Measurements from ENCODE around the gene TNS3.
A peak's percentile ranks its signal among the peaks of the same experiment; 100 is the strongest.

Gene TNS3

DNA sequence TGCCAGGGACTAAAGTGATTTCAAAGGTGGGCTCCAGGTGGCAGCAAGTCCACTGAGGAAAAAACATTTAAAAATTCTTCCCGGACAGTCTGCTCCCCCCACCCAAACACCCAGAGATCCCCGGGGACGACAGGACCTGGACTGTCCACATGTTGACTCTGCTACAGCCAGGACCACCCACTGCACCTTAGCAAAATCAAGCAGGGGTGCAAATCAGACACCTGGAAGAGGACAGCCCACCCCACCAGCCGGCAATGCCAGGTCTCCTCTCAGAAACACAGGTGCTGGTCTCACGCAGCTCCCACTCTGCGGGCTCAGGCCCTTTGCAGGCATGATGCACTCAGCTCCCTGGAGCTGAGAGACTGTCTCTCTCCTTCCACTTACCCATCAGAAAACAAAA, 251.9 kb downstream of the TNS3 start:
- peaks cover 3% of the 10 kb centered on the region; the same call in 1 of the 2 replicates for H3K36me3 ChIP-seq (ENCODE audit: insufficient read depth, low read length)
- H3K27me3 ChIP-seq (ENCODE audit: insufficient read depth, low read length): no peaks in the 10 kb centered on the region
- H3K79me2 ChIP-seq (ENCODE audit: control insufficient read depth, insufficient read depth, low read length, unreplicated experiment): no peaks in the 10 kb centered on the region
- peaks cover 37% of the 10 kb centered on the region for H3K4me1 ChIP-seq (ENCODE audit: control insufficient read depth, insufficient read depth, low read length, unreplicated experiment)
- H2AFZ ChIP-seq (ENCODE audit: low read length, unreplicated experiment): no peak overlapping the region
- no peak overlapping the region for H3K27ac ChIP-seq (ENCODE audit: low read depth, low read length)
- no peak overlapping the region for H3K4me3 ChIP-seq (ENCODE audit: low read depth, low read length)

DNA sequence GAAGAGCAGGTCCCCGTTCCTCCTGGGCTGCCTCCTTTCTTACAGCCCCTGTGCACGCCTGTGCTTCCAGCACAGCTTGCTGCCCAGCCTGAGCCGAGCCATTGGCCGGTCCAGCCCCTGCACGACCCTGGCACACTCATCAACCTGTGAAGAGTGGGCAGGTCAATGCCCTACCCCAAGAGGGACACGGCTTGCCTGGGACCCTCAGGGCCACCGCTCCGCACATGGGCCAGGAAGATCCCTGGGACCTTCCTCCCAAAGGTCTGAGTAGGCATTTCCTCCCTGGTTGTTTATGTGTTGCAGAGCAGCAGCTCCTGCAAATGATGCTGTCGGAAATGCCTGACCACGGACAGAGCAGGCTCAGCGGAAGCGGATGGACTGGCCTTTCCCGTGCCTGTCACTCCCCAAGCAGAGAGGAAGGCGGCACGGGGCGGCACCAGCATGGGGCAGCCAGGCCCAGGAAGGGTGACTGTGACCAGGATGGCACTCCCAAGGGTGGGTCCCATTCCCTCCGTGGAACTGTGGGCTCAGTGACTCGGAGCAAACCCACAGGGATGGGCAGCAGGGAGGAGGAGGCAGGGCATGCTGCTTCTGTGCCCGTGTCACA, 252.5 kb downstream of the TNS3 start:
- 0 out of 2 replicates have a peak overlapping the region, but pooled peaks have one; percentile 51 for H3K27ac ChIP-seq (ENCODE audit: low read depth, low read length)
- peaks cover 37% of the 10 kb centered on the region for H3K4me1 ChIP-seq (ENCODE audit: control insufficient read depth, insufficient read depth, low read length, unreplicated experiment)
- peaks cover 3% of the 10 kb centered on the region; the same call in 1 of the 2 replicates for H3K36me3 ChIP-seq (ENCODE audit: insufficient read depth, low read length)
- no peaks in the 10 kb centered on the region for H3K27me3 ChIP-seq (ENCODE audit: insufficient read depth, low read length)
- no peak overlapping the region for H2AFZ ChIP-seq (ENCODE audit: low read length, unreplicated experiment)
- H3K4me3 ChIP-seq (ENCODE audit: low read depth, low read length): no peak overlapping the region
- H3K79me2 ChIP-seq (ENCODE audit: control insufficient read depth, insufficient read depth, low read length, unreplicated experiment): no peaks in the 10 kb centered on the region

DNA sequence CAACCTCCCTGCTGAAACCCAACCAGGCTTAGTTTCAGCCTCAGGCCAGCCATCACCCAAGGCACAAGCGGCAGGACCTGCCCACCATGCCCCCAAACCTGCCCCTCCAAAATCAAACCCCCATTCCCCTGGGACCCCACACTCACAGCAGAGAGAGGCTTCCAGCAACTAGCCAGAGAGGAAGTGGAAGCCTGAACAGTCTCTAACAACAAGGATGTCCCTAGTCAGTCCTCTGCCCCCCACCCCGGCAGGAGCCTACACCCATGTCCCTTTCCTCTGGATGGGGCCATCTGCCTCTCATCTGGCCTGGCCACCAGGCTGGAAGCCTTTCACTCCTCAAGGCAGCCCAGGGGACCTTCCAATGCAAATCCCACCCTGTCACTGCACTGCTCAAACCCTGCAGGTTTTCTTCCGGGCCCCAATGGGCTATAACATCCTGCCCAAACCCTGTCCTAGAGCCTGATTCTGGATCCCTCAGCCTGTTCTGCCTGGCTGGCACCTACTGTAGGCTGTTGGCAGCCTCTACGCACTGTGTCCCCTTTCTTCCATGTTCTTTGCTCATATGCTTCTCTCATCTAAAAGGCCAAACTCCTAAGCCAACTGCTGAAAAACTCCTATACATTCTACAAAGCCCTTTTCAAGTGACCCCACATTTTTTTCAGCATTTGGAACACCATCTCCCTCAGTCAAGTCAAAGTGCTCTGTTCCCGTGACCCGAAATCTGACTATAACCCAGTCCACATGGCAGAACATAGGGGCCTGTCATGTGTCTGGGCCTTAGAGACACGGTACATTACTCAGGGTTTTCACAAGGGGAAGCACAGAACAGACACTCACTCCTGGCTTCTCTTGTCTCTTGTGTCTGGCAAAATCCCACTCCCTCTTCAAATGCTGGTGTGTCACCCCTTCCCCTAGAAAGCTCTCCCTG, 253.3 kb downstream of the TNS3 start:
- Histone ChIP-seq H3K27ac (ENCODE audit: low read depth, low read length) (peak overlapping the region; percentile 51), H3K27me3 (ENCODE audit: insufficient read depth, low read length) (no peaks in the 10 kb centered on the region), H2AFZ (ENCODE audit: low read length, unreplicated experiment) (peak overlapping the region; percentile 14), H3K4me3 (ENCODE audit: low read depth, low read length) (peak overlapping the region; percentile 66), H3K36me3 (ENCODE audit: insufficient read depth, low read length) (peaks cover 3% of the 10 kb centered on the region; the same call in 1 of the 2 replicates), H3K4me1 (ENCODE audit: control insufficient read depth, insufficient read depth, low read length, unreplicated experiment) (peaks cover 37% of the 10 kb centered on the region), H3K79me2 (ENCODE audit: control insufficient read depth, insufficient read depth, low read length, unreplicated experiment) (no peaks in the 10 kb centered on the region)

DNA sequence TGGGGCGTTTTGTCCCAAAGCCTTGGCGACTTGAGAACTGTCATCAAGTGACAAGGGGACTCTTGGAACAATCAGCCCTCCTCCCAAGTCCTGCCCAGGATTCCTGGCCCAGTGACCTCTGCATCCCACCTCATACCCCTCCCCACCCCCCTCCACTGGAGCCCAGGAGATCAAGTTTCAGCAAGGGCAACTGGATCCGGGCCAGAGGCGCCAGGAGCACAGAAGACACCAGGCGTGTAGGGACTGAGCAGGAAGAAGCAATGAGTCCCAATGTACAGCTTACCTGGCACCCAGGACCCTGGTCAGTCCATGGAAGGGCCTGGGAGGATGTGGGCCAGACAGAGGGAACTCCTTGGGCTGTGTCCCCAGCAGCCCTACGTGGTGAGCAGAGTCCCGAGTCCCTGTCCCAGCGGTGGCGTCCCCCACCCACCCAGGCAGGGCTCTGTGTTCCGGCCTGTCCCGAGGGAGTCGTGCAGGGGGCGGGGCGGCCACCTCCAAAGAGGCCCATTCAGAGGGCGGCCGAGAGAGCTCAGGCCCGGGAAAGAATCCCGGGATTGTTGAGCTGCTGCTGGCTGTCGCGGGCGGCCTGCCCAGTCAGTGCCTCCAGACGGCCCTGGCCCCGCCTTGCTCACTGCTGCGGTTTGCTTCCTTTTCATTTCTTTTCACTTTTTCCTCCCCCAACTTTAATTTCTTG, 254.1 kb downstream of the TNS3 start:
- peak overlapping the region; percentile 14 for H2AFZ ChIP-seq (ENCODE audit: low read length, unreplicated experiment)
- peaks cover 37% of the 10 kb centered on the region for H3K4me1 ChIP-seq (ENCODE audit: control insufficient read depth, insufficient read depth, low read length, unreplicated experiment)
- H3K79me2 ChIP-seq (ENCODE audit: control insufficient read depth, insufficient read depth, low read length, unreplicated experiment): no peaks in the 10 kb centered on the region
- peaks cover 3% of the 10 kb centered on the region; the same call in 1 of the 2 replicates for H3K36me3 ChIP-seq (ENCODE audit: insufficient read depth, low read length)
- no peaks in the 10 kb centered on the region for H3K27me3 ChIP-seq (ENCODE audit: insufficient read depth, low read length)
- H3K27ac ChIP-seq (ENCODE audit: low read depth, low read length): peak overlapping the region; percentile 51
- H3K4me3 ChIP-seq (ENCODE audit: low read depth, low read length): peak overlapping the region; percentile 66

DNA sequence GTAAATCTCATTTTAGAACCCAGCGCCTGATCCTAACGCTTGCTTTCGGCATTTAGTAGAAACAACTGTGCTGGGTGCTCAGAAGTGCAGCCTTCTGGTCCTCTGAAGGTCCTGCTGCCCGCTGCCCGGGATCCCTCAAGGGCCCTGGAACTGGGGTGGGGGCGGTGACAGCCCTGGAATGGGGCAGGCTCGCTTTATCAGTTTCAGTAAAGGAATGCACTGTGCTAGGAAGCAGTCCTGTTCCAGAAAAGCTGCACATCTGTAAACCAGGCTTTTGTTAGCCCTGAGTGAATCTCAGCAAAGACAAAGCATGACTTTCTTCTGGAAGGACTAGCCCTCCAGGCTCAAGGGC, 254.6 kb downstream of the TNS3 start:
- Histone ChIP-seq H3K36me3 (ENCODE audit: insufficient read depth, low read length) (peaks cover 3% of the 10 kb centered on the region; the same call in 1 of the 2 replicates), H3K79me2 (ENCODE audit: control insufficient read depth, insufficient read depth, low read length, unreplicated experiment) (no peaks in the 10 kb centered on the region), H3K27me3 (ENCODE audit: insufficient read depth, low read length) (no peaks in the 10 kb centered on the region), H3K4me1 (ENCODE audit: control insufficient read depth, insufficient read depth, low read length, unreplicated experiment) (peaks cover 37% of the 10 kb centered on the region), H3K27ac (ENCODE audit: low read depth, low read length) (0 out of 2 replicates have a peak overlapping the region, but pooled peaks have one; percentile 30), H3K4me3 (ENCODE audit: low read depth, low read length) (peak overlapping the region; percentile 47; the same call in 1 of the 2 replicates), H2AFZ (ENCODE audit: low read length, unreplicated experiment) (no peak overlapping the region)

DNA sequence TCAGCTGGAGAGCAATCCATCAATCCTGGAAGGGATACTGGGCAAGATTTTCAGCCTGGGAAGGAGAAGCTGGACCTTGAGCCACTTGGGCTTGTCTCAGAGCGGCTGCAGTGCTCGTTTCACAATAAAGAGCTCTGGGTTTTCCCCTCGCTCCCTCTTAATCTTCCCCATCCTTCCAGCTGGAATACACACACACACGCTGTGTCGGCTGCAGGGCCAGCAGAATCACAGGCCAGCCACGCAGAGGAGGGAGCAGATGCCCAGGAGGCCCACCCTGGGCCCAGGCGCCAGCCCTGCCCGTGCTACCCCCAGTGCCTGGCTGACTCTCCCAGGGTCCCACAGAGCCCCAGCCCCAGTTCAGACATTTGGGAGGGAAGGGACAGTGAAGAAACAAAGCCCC, 255.1 kb downstream of the TNS3 start:
- no peak overlapping the region for H3K4me3 ChIP-seq (ENCODE audit: low read depth, low read length)
- H3K27ac ChIP-seq (ENCODE audit: low read depth, low read length): no peak overlapping the region
- H3K36me3 ChIP-seq (ENCODE audit: insufficient read depth, low read length): peaks cover 3% of the 10 kb centered on the region; the same call in 1 of the 2 replicates

DNA sequence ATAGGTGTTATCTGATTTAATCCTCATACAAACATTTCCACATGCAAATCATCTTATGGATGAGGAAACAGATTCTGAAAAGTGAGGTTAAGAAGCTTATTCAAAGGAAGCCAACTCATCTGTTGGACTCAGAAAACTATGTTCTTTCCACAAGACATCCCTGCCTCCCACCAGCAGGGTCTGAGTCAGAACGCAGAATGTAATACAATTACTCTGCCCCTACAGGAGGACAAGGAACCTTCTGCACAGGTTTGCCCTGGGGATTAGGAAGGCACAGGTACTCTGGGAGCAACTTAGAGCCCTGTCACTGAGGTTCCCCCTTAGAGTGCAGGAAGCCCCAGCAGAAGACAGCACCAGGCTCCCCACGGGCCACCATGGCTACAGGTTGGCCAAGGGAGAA, 255.7 kb downstream of the TNS3 start:
- H3K27ac ChIP-seq (ENCODE audit: low read depth, low read length): peak overlapping the region; percentile 7; the same call in 1 of the 2 replicates
- no peak overlapping the region for H3K4me3 ChIP-seq (ENCODE audit: low read depth, low read length)
- H3K4me1 ChIP-seq (ENCODE audit: control insufficient read depth, insufficient read depth, low read length, unreplicated experiment): peaks cover 37% of the 10 kb centered on the region
- H3K27me3 ChIP-seq (ENCODE audit: insufficient read depth, low read length): no peaks in the 10 kb centered on the region
- H3K79me2 ChIP-seq (ENCODE audit: control insufficient read depth, insufficient read depth, low read length, unreplicated experiment): no peaks in the 10 kb centered on the region
- H2AFZ ChIP-seq (ENCODE audit: low read length, unreplicated experiment): no peak overlapping the region
- H3K36me3 ChIP-seq (ENCODE audit: insufficient read depth, low read length): peaks cover 3% of the 10 kb centered on the region; the same call in 1 of the 2 replicates

More for the DNA sequence above, 255.1 kb downstream of the TNS3 start:
- Histone ChIP-seq H3K79me2 (ENCODE audit: control insufficient read depth, insufficient read depth, low read length, unreplicated experiment) (no peaks in the 10 kb centered on the region), H3K27me3 (ENCODE audit: insufficient read depth, low read length) (no peaks in the 10 kb centered on the region), H3K4me1 (ENCODE audit: control insufficient read depth, insufficient read depth, low read length, unreplicated experiment) (peaks cover 37% of the 10 kb centered on the region), H2AFZ (ENCODE audit: low read length, unreplicated experiment) (no peak overlapping the region)

DNA sequence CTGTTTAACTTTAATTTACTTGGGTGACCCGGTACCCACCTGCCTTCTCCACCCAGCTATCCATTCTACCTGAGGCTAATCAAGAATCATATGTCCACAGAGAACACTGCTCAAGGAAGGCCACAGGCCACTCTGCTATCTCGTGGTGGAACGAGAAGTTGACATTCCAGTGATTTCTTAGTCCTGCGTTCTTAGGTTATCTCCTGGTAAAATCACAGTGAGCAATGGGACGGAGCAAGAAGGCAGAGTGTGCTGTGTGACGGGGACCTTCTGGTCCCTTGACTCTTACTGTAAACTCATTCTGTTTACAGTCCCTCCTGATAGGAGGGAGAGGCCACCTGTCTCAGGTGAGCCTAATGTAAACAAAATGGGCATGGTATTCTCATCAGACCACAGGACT, 256.6 kb downstream of the TNS3 start:
- peaks cover 37% of the 10 kb centered on the region for H3K4me1 ChIP-seq (ENCODE audit: control insufficient read depth, insufficient read depth, low read length, unreplicated experiment)
- no peak overlapping the region for H3K4me3 ChIP-seq (ENCODE audit: low read depth, low read length)
- no peak overlapping the region for H2AFZ ChIP-seq (ENCODE audit: low read length, unreplicated experiment)
- no peak overlapping the region for H3K27ac ChIP-seq (ENCODE audit: low read depth, low read length)
- H3K36me3 ChIP-seq (ENCODE audit: insufficient read depth, low read length): no peaks in the 10 kb centered on the region
- no peaks in the 10 kb centered on the region for H3K27me3 ChIP-seq (ENCODE audit: insufficient read depth, low read length)
- H3K79me2 ChIP-seq (ENCODE audit: control insufficient read depth, insufficient read depth, low read length, unreplicated experiment): no peaks in the 10 kb centered on the region

DNA sequence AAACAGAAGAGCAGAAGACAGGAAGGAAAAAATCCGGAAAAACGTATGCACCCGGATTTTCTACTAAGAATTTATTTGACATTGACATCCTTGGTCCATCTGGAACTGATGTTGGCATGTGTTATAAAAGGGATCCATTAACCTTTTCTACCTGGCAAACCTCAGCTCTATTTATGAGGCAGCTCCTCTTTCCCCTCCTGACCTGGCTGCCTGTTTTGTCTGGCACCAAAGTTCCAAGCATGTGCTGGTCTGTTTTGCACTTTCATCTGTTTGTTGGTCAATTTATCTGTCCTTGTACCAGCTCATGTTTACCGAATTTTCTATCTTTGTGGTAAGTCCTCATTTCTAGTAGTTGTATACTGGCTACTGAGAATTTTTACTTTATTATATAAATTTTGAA, 258.0 kb downstream of the TNS3 start:
- peaks cover 25% of the 10 kb centered on the region for H3K4me1 ChIP-seq (ENCODE audit: control insufficient read depth, insufficient read depth, low read length, unreplicated experiment)
- H2AFZ ChIP-seq (ENCODE audit: low read length, unreplicated experiment): no peak overlapping the region
- 0 out of 2 replicates have a peak, but pooled peaks cover 4% of the 10 kb centered on the region for H3K36me3 ChIP-seq (ENCODE audit: insufficient read depth, low read length)
- H3K27ac ChIP-seq (ENCODE audit: low read depth, low read length): no peak overlapping the region
- no peak overlapping the region for H3K4me3 ChIP-seq (ENCODE audit: low read depth, low read length)
- no peaks in the 10 kb centered on the region for H3K79me2 ChIP-seq (ENCODE audit: control insufficient read depth, insufficient read depth, low read length, unreplicated experiment)
- no peaks in the 10 kb centered on the region for H3K27me3 ChIP-seq (ENCODE audit: insufficient read depth, low read length)

DNA sequence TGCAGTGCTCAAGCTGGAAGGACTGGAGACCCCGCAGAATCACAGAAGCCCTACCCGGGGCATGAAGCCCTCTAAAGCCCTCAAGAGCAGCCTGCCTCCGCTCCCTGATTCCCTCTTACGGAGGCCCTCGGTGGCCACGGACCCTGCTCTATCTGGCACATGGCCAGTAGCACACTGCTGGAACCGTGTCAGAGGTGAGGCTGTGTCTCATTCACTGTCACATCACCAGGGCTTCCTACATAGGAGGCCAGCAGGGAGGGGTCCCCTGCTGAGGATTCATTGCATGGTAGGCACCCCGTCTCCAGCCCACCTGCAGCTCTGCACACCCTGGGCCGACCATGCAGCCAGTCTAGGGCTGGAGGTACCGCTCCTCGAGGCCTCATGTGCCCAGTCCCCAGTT, 259.2 kb downstream of the TNS3 start:
- no peak overlapping the region for H3K27ac ChIP-seq (ENCODE audit: low read depth, low read length)
- H2AFZ ChIP-seq (ENCODE audit: low read length, unreplicated experiment): no peak overlapping the region
- H3K4me3 ChIP-seq (ENCODE audit: low read depth, low read length): no peak overlapping the region
- H3K36me3 ChIP-seq (ENCODE audit: insufficient read depth, low read length): peaks cover 10% of the 10 kb centered on the region; the same call in 1 of the 2 replicates
- no peaks in the 10 kb centered on the region for H3K27me3 ChIP-seq (ENCODE audit: insufficient read depth, low read length)
- peaks cover 15% of the 10 kb centered on the region for H3K4me1 ChIP-seq (ENCODE audit: control insufficient read depth, insufficient read depth, low read length, unreplicated experiment)
- H3K79me2 ChIP-seq (ENCODE audit: control insufficient read depth, insufficient read depth, low read length, unreplicated experiment): no peaks in the 10 kb centered on the region
